ENCODE data around the gene MCUR1. TPM values are rescaled to one million over a fixed set of nuclear protein-coding genes. Genes with fewer than 3 reads are reported as not detected.

MCUR1 gene
- total and polyA plus RNA-seq, 2 of the 13 experiments (the other 11 are each of a cell fraction or from before 2014, with no cell fraction given), result 8.0 to 29.6 TPM

DNA sequence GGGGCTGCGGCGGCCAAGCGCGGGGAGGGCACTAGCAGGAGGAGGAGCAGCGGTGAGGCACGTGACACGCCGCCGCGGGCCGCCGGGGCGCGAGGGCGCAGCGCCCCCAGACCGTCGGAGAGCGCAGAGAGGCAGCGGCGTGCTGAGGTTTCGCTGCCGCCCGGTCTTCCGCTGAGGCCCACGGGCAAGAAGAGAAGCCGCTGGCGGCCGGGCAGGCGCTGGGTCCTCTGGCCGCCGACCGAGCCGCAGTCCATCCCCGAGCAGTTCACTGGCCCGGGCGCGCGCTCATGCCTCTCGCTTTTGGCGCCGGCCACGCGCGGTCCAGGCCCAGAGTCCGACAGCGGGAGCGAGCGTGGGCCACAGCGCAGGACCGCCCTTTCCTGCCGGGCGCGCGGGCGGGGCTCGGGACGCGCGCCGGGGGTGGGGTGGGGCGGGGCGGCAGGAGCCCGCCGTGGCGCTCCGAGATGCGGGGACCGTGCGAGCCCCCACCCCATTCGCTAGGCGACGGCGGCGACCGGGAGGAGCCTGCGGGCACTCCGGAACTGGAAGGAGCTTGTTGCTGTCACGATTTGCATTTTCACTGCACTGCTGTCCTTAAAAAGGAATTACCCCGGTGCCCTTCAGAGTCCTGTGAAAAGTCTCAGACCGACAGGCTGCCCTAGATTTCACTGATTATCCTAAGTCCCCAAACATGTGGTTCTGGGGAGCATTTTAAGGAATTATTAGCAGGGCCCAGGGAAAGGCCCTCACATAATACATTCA is at the start of gene MCUR1 (continued):
- no peak for TF ChIP-seq ZNF615 (CRISPR knock-in tag; IDR thresholded peaks at IDR 0.05; ENCODE audit: borderline replicate concordance)
- no peak for TF ChIP-seq ZFP36 (IDR thresholded peaks at IDR 0.05; ENCODE audit: borderline replicate concordance, low read depth, low read length, partially characterized antibody)
- TF ChIP-seq, protein P1, sequence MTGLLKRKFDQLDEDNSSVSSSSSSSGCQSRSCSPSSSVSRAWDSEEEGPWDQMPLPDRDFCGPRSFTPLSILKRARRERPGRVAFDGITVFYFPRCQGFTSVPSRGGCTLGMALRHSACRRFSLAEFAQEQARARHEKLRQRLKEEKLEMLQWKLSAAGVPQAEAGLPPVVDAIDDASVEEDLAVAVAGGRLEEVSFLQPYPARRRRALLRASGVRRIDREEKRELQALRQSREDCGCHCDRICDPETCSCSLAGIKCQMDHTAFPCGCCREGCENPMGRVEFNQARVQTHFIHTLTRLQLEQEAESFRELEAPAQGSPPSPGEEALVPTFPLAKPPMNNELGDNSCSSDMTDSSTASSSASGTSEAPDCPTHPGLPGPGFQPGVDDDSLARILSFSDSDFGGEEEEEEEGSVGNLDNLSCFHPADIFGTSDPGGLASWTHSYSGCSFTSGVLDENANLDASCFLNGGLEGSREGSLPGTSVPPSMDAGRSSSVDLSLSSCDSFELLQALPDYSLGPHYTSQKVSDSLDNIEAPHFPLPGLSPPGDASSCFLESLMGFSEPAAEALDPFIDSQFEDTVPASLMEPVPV (CRISPR knock-in tag; IDR thresholded peaks at IDR 0.05), result no peak; the same call in 1 of the 2 replicates
- TF ChIP-seq, protein P2, sequence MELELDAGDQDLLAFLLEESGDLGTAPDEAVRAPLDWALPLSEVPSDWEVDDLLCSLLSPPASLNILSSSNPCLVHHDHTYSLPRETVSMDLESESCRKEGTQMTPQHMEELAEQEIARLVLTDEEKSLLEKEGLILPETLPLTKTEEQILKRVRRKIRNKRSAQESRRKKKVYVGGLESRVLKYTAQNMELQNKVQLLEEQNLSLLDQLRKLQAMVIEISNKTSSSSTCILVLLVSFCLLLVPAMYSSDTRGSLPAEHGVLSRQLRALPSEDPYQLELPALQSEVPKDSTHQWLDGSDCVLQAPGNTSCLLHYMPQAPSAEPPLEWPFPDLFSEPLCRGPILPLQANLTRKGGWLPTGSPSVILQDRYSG (CRISPR knock-in tag; IDR thresholded peaks at IDR 0.05), result peak; percentile 95
- TF ChIP-seq POLR2AphosphoS2 (IDR thresholded peaks at IDR 0.05; ENCODE audit: low read depth, low read length), result peak; percentile 40; the same call in 1 of the 2 replicates
- TF ChIP-seq, protein P3, sequence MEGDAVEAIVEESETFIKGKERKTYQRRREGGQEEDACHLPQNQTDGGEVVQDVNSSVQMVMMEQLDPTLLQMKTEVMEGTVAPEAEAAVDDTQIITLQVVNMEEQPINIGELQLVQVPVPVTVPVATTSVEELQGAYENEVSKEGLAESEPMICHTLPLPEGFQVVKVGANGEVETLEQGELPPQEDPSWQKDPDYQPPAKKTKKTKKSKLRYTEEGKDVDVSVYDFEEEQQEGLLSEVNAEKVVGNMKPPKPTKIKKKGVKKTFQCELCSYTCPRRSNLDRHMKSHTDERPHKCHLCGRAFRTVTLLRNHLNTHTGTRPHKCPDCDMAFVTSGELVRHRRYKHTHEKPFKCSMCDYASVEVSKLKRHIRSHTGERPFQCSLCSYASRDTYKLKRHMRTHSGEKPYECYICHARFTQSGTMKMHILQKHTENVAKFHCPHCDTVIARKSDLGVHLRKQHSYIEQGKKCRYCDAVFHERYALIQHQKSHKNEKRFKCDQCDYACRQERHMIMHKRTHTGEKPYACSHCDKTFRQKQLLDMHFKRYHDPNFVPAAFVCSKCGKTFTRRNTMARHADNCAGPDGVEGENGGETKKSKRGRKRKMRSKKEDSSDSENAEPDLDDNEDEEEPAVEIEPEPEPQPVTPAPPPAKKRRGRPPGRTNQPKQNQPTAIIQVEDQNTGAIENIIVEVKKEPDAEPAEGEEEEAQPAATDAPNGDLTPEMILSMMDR (CRISPR knock-in tag; IDR thresholded peaks at IDR 0.05), result peak; percentile 66
- no peak for TF ChIP-seq ZNF550 (CRISPR knock-in tag; IDR thresholded peaks at IDR 0.05; ENCODE audit: borderline replicate concordance)
- TF ChIP-seq ZNF282 (IDR thresholded peaks at IDR 0.05; ENCODE audit: partially characterized antibody), result no peak
- peak; percentile 98 for TF ChIP-seq ZNF235 (CRISPR knock-in tag; IDR thresholded peaks at IDR 0.05; ENCODE audit: borderline replicate concordance)
- TF ChIP-seq ZNF136 (CRISPR knock-in tag; IDR thresholded peaks at IDR 0.05; ENCODE audit: low read depth), result no peak
- peak; percentile 72; the same call in 1 of the 2 replicates for TF ChIP-seq BORCS8-MEF2B (CRISPR knock-in tag; IDR thresholded peaks at IDR 0.05)
- no peak; the same call in 1 of the 2 replicates for TF ChIP-seq ZFP36L1 (CRISPR knock-in tag; IDR thresholded peaks at IDR 0.05)
- TF ChIP-seq, protein P4, sequence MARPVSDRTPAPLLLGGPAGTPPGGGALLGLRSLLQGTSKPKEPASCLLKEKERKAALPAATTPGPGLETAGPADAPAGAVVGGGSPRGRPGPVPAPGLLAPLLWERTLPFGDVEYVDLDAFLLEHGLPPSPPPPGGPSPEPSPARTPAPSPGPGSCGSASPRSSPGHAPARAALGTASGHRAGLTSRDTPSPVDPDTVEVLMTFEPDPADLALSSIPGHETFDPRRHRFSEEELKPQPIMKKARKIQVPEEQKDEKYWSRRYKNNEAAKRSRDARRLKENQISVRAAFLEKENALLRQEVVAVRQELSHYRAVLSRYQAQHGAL (CRISPR knock-in tag; IDR thresholded peaks at IDR 0.05; ENCODE audit: not compliant biosample characterization), result peak; percentile 57
- TF ChIP-seq MXD4 (CRISPR knock-in tag; IDR thresholded peaks at IDR 0.05), result no peak; the same call in 1 of the 2 replicates
- TF ChIP-seq FOXA1 (IDR thresholded peaks at IDR 0.05), result no peak
- TF ChIP-seq FOXA1 (CRISPR knock-in tag; IDR thresholded peaks at IDR 0.05), result 0 out of 2 replicates have a peak, but pooled peaks have one; percentile 3
- no peak for TF ChIP-seq NBN (conservative IDR thresholded peaks at IDR 0.05)
- TF ChIP-seq ZMYM4 (CRISPR knock-in tag; IDR thresholded peaks at IDR 0.05), result peak; percentile 88
- no peak for TF ChIP-seq RFXANK (CRISPR knock-in tag; IDR thresholded peaks at IDR 0.05)
- peak; percentile 89 for TF ChIP-seq ZNF674 (CRISPR knock-in tag; IDR thresholded peaks at IDR 0.05; ENCODE audit: low read depth)
- peak; percentile 88 for TF ChIP-seq ZMAT3 (CRISPR knock-in tag; conservative IDR thresholded peaks at IDR 0.05)
- TF ChIP-seq, protein P5, sequence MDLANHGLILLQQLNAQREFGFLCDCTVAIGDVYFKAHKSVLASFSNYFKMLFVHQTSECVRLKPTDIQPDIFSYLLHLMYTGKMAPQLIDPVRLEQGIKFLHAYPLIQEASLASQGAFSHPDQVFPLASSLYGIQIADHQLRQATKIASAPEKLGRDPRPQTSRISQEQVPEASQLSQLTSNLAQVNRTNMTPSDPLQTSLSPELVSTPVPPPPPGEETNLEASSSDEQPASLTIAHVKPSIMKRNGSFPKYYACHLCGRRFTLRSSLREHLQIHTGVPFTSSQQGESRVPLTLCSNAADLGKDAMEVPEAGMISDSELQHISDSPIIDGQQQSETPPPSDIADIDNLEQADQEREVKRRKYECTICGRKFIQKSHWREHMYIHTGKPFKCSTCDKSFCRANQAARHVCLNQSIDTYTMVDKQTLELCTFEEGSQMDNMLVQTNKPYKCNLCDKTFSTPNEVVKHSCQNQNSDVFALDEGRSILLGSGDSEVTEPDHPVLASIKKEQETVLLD (CRISPR knock-in tag; IDR thresholded peaks at IDR 0.05; ENCODE audit: low read depth), result peak; percentile 93
- no peak; the same call in 1 of the 2 replicates for TF ChIP-seq KDM5A (IDR thresholded peaks at IDR 0.05; ENCODE audit: borderline replicate concordance, low read length)
- no peak for TF ChIP-seq ZNF367 (CRISPR knock-in tag; IDR thresholded peaks at IDR 0.05; ENCODE audit: borderline replicate concordance)

Data from HepG2 (cell line).